GM12891 (cell line): ENCODE results near the gene HK1.

ENCODE experiments used
- POLR2A ChIP-seq: IDR thresholded peaks from 2 replicates; pipeline ENCODE4 v1.6.1; 2011; ENCODE audit warnings: low read depth, low read length, control low read depth
- POLR2AphosphoS5 ChIP-seq: IDR thresholded peaks from 2 replicates; pipeline ENCODE4 v1.6.1; 2011; ENCODE audit warnings: low read depth, low read length, control low read depth
- SPI1 ChIP-seq: IDR thresholded peaks from 2 replicates; pipeline ENCODE4 v1.6.1; 2011; ENCODE audit warnings: low read depth, low read length, control low read depth
- TAF1 ChIP-seq: IDR thresholded peaks from 2 replicates; pipeline ENCODE4 v1.6.1; 2011; ENCODE audit warnings: low read depth, low read length, control low read depth

- TF ChIP-seq POLR2A (no peak), POLR2AphosphoS5 (no peak), SPI1 (no peak), TAF1 (no peak)
Measured at GRCh38 chr10:69303632-69304051, 25.3 kb downstream of the HK1 start.
